ENCODE data around the gene ACLY. TPM values are rescaled to one million over a fixed set of nuclear protein-coding genes. Genes with fewer than 3 reads are reported as not detected.

The ACLY gene
- total RNA-seq, 1 experiment from 2014 or later = 350 TPM

- no peak for ATAC-seq
- ChIA-PET CTCF (no interaction called here), POLR2A (no interaction called here)
- H3K27ac Mint-ChIP-seq = no peak overlapping the region
- no peaks in the 10 kb centered on the region for H3K27me3 Mint-ChIP-seq (ENCODE audit: low read depth)
- TF ChIP-seq ZBTB21 (CRISPR knock-in tag; IDR thresholded peaks at IDR 0.05; ENCODE audit: borderline replicate concordance) (no peak), ATF6 (CRISPR knock-in tag; IDR thresholded peaks at IDR 0.05) (no peak), HMGXB4 (CRISPR knock-in tag; IDR thresholded peaks at IDR 0.05) (no peak), TEAD1 (CRISPR knock-in tag; IDR thresholded peaks at IDR 0.05) (no peak), PRDM15 (CRISPR knock-in tag; IDR thresholded peaks at IDR 0.05) (no peak), ZNF263 (CRISPR knock-in tag; IDR thresholded peaks at IDR 0.05; ENCODE audit: low read depth) (no peak), MYBL2 (CRISPR knock-in tag; IDR thresholded peaks at IDR 0.05) (no peak), KAT7 (CRISPR knock-in tag; IDR thresholded peaks at IDR 0.05; ENCODE audit: borderline replicate concordance) (no peak), NFE2L1 (CRISPR knock-in tag; IDR thresholded peaks at IDR 0.05) (no peak), E2F1 (CRISPR knock-in tag; IDR thresholded peaks at IDR 0.05) (no peak), PREB (CRISPR knock-in tag; IDR thresholded peaks at IDR 0.05; ENCODE audit: borderline replicate concordance) (no peak), ERG (CRISPR knock-in tag; IDR thresholded peaks at IDR 0.05) (no peak), ZNF396 (CRISPR knock-in tag; IDR thresholded peaks at IDR 0.05; ENCODE audit: borderline replicate concordance) (no peak)
- no peaks in the 10 kb centered on the region for H3K9me3 Mint-ChIP-seq
- no peaks in the 10 kb centered on the region for H3K4me1 Mint-ChIP-seq
- no peak overlapping the region for H3K4me3 Mint-ChIP-seq
- H3K36me3 Mint-ChIP-seq = peaks cover 81% of the 10 kb centered on the region
- DNase-seq (ENCODE audit: low spot score) = no peak
Observed at GRCh38 chr17:41901646-41902045, 17.1 kb downstream of the ACLY start.

- DNase-seq (ENCODE audit: low spot score) = no peak
- H3K4me3 Mint-ChIP-seq = no peak overlapping the region
- TF ChIP-seq GRHL2 (CRISPR knock-in tag; IDR thresholded peaks at IDR 0.05; ENCODE audit: insufficient replicate concordance, severe bottlenecking) (no peak), STAT6 (CRISPR knock-in tag; conservative IDR thresholded peaks at IDR 0.05; ENCODE audit: low read depth) (no peak), ZNF281 (CRISPR knock-in tag; IDR thresholded peaks at IDR 0.05) (no peak), NR3C1 (CRISPR knock-in tag; conservative IDR thresholded peaks at IDR 0.05; ENCODE audit: low read depth) (no peak), CREM (CRISPR knock-in tag; IDR thresholded peaks at IDR 0.05) (no peak)
Observed at GRCh38 chr17:41896726-41897125, 22.0 kb downstream of the ACLY start.

More at GRCh38 chr17:41896726-41897125, 22.0 kb downstream of the ACLY start:
- Mint-ChIP-seq H3K36me3 (peaks cover 82% of the 10 kb centered on the region), H3K4me1 (no peaks in the 10 kb centered on the region), H3K27me3 (ENCODE audit: low read depth) (no peaks in the 10 kb centered on the region; the same call in 1 of the 2 replicates), H3K27ac (peak overlapping the region; percentile 32; the same call in 1 of the 2 replicates), H3K9me3 (no peaks in the 10 kb centered on the region)
- ChIA-PET CTCF (interaction anchor here (1.7 kb wide), 1 partner anchor 63 kb away, joined by 10 read pairs; no protein-coding TSS in a partner anchor), POLR2A (interaction anchor here (1.0 kb wide), 1 partner anchor 17 kb away, joined by 3 read pairs; no protein-coding TSS in a partner anchor)
- peak; percentile 43; the same call in 1 of the 2 replicates for ATAC-seq
